Activated CD8-positive, alpha-beta T cell treated with anti-CD3 and anti-CD28 coated beads for 36 hours (primary cell): Measurements from ENCODE around the gene ALCAM. TPM values are rescaled to one million over a fixed set of nuclear protein-coding genes. Genes with fewer than 3 reads are reported as not detected.

Experiments
- ATAC-seq: fragments of 200-7000 bp; cut with Tn5 transposase; one replicate; pipeline ENCODE4 v1.10.0; 2021; ENCODE audit warnings: mild to moderate bottlenecking, moderate library complexity
- CTCF ChIA-PET: fragments of 350-600 bp; sonication (Branson Sonifier 250); formaldehyde crosslinking; loops from one replicate; lab custom pipeline; 2021; ENCODE audit warnings: antibody characterized with exemption; lab: Charles Lee
- POLR2A ChIA-PET: fragments of 350-600 bp; sonication (Branson Sonifier 250); formaldehyde crosslinking; loops from one replicate; lab custom pipeline; 2021; ENCODE audit warnings: antibody characterized with exemption; lab: Charles Lee
- DNase-seq: peaks from one replicate; pipeline ENCODE4 v3.0.0-alpha.2; 2020
- H3K27ac Mint-ChIP-seq: one replicate; pipeline ENCODE4 v1.8.0; 2021; ENCODE audit warnings: mild to moderate bottlenecking, mixed read lengths
- H3K27me3 Mint-ChIP-seq: one replicate; pipeline ENCODE4 v1.8.0; 2021; ENCODE audit warnings: mixed read lengths
- H3K36me3 Mint-ChIP-seq: one replicate; pipeline ENCODE4 v1.8.0; 2021; ENCODE audit warnings: low read depth, mixed read lengths
- H3K4me1 Mint-ChIP-seq: one replicate; pipeline ENCODE4 v1.8.0; 2021; ENCODE audit warnings: low read depth, mixed read lengths
- H3K4me3 Mint-ChIP-seq: one replicate; pipeline ENCODE4 v1.8.0; 2021; ENCODE audit warnings: mild to moderate bottlenecking, moderate library complexity, mixed read lengths
- H3K9me3 Mint-ChIP-seq: one replicate; pipeline ENCODE4 v1.8.0; 2021; ENCODE audit warnings: mixed read lengths
- CTCF ChIP-seq: fragments of 200-600 bp; IDR thresholded peaks from one replicate; pipeline ENCODE4 v1.8.0; 2022; ENCODE audit warnings: antibody characterized with exemption, mild to moderate bottlenecking
- intact Hi-C: fragments of 100-400 bp; cut with micrococcal nuclease; formaldehyde crosslinking; loops from one replicate; pipeline ENCODE4 v1.10.0; 2022
- total RNA-seq, 2 experiments: library from RNA; stranded (reverse); gene quantifications; one replicate each; pipeline ENCODE4 v1.2.3, GENCODE V29; 2021

ALCAM gene
- total RNA-seq, 2 experiments from 2014 or later: 13.9 to 14.5 TPM

GRCh38 chr3:105456017-105456416, 89.3 kb downstream of the ALCAM start:
- intact Hi-C loops: no loop called here
- no peak for DNase-seq
- Mint-ChIP-seq H3K9me3 (no peaks in the 10 kb centered on the region), H3K36me3 (no peaks in the 10 kb centered on the region), H3K4me1 (no peaks in the 10 kb centered on the region), H3K27ac (no peak overlapping the region), H3K27me3 (peaks cover 2% of the 10 kb centered on the region), H3K4me3 (no peak overlapping the region)
- ChIA-PET POLR2A (no interaction called here), CTCF (interaction anchor here (0.6 kb wide), 1 partner anchor 815 kb away, joined by 3 read pairs; no protein-coding TSS in a partner anchor)
- no peak for TF ChIP-seq CTCF
- ATAC-seq: no peak

- Mint-ChIP-seq H3K36me3 (no peaks in the 10 kb centered on the region), H3K4me1 (no peaks in the 10 kb centered on the region), H3K27me3 (no peaks in the 10 kb centered on the region), H3K27ac (no peak overlapping the region), H3K9me3 (no peaks in the 10 kb centered on the region), H3K4me3 (no peak overlapping the region)
- DNase-seq: no peak
- ChIA-PET CTCF (no interaction called here), POLR2A (no interaction called here)
- intact Hi-C loops: no loop called here
- no peak for TF ChIP-seq CTCF
- no peak for ATAC-seq
Measured at GRCh38 chr3:105458518-105459215, 92.0 kb downstream of the ALCAM start.

- intact Hi-C loops: no loop called here
- POLR2A ChIA-PET: no interaction called here
- DNase-seq (no peak), ATAC-seq (no peak)
- H3K36me3 Mint-ChIP-seq: no peaks in the 10 kb centered on the region
- CTCF ChIA-PET: no interaction called here
- no peaks in the 10 kb centered on the region for H3K9me3 Mint-ChIP-seq
- no peaks in the 10 kb centered on the region for H3K27me3 Mint-ChIP-seq
- H3K4me1 Mint-ChIP-seq: no peaks in the 10 kb centered on the region
- no peak overlapping the region for H3K4me3 Mint-ChIP-seq
- no peak overlapping the region for H3K27ac Mint-ChIP-seq
- no peak for TF ChIP-seq CTCF
Measured at GRCh38 chr3:105459566-105460290, 93.0 kb downstream of the ALCAM start.

GRCh38 chr3:105463620-105464019, 96.9 kb downstream of the ALCAM start:
- H3K36me3 Mint-ChIP-seq: no peaks in the 10 kb centered on the region
- TF ChIP-seq CTCF: no peak
- no peak for DNase-seq
- no peak for ATAC-seq
- intact Hi-C loops: no loop called here
- ChIA-PET CTCF (no interaction called here), POLR2A (no interaction called here)
- no peak overlapping the region for H3K27ac Mint-ChIP-seq
- no peaks in the 10 kb centered on the region for H3K4me1 Mint-ChIP-seq
- H3K9me3 Mint-ChIP-seq: no peaks in the 10 kb centered on the region
- no peaks in the 10 kb centered on the region for H3K27me3 Mint-ChIP-seq
- H3K4me3 Mint-ChIP-seq: no peak overlapping the region

GRCh38 chr3:105465251-105465853, 98.6 kb downstream of the ALCAM start:
- intact Hi-C loops: no loop called here
- no peak overlapping the region for H3K4me3 Mint-ChIP-seq
- no peak for TF ChIP-seq CTCF
- H3K27me3 Mint-ChIP-seq: no peaks in the 10 kb centered on the region
- POLR2A ChIA-PET: no interaction called here
- CTCF ChIA-PET: interaction anchor here (1.0 kb wide), 1 partner anchor 9 kb away, joined by 3 read pairs; no protein-coding TSS in a partner anchor
- no peak overlapping the region for H3K27ac Mint-ChIP-seq
- H3K4me1 Mint-ChIP-seq: no peaks in the 10 kb centered on the region
- no peak for ATAC-seq
- H3K9me3 Mint-ChIP-seq: no peaks in the 10 kb centered on the region
- no peaks in the 10 kb centered on the region for H3K36me3 Mint-ChIP-seq
- DNase-seq: no peak
